ENCODE measurements around the gene EZH1.

The EZH1 gene

GRCh38 chr17:42767512-42767911 is 22.7 kb upstream of the EZH1 start:
- H3K4me3 ChIP-seq (ENCODE audit: low read depth, low read length) = no peak overlapping the region
- DNase-seq (ENCODE audit: low read depth) = no peak
- TF ChIP-seq, protein P1, sequence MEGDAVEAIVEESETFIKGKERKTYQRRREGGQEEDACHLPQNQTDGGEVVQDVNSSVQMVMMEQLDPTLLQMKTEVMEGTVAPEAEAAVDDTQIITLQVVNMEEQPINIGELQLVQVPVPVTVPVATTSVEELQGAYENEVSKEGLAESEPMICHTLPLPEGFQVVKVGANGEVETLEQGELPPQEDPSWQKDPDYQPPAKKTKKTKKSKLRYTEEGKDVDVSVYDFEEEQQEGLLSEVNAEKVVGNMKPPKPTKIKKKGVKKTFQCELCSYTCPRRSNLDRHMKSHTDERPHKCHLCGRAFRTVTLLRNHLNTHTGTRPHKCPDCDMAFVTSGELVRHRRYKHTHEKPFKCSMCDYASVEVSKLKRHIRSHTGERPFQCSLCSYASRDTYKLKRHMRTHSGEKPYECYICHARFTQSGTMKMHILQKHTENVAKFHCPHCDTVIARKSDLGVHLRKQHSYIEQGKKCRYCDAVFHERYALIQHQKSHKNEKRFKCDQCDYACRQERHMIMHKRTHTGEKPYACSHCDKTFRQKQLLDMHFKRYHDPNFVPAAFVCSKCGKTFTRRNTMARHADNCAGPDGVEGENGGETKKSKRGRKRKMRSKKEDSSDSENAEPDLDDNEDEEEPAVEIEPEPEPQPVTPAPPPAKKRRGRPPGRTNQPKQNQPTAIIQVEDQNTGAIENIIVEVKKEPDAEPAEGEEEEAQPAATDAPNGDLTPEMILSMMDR (IDR thresholded peaks at IDR 0.05; ENCODE audit: control insufficient read depth, extremely low read depth, insufficient read depth) = no peak

DNA sequence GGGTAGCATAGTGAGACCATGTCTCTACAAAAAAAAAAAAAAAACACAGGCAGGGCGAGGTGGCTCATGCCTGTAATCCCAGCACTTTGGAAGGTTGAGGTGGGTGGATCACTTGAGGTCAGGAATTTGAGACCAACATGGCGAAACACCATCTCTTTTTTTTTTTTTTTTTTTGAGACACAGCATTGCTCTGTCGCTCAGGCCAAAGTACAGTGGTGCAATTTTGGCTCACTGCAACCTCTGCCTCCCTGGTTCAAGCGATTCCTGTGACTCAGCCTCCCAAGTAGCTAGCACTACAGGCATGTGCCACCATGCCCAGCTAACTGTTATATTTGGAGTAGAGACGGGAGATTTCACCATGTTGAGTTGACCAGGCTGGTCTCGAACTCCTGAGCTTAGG is 21.3 kb upstream of the EZH1 start:
- no peak overlapping the region for H3K4me3 ChIP-seq (ENCODE audit: low read depth, low read length)
- TF ChIP-seq, protein P1 (IDR thresholded peaks at IDR 0.05; ENCODE audit: control insufficient read depth, extremely low read depth, insufficient read depth) = no peak
- DNase-seq (ENCODE audit: low read depth) = no peak

GRCh38 chr17:42761638-42762037 is 16.8 kb upstream of the EZH1 start:
- no peak overlapping the region for H3K4me3 ChIP-seq (ENCODE audit: low read depth, low read length)
- TF ChIP-seq, protein P1 (IDR thresholded peaks at IDR 0.05; ENCODE audit: control insufficient read depth, extremely low read depth, insufficient read depth) = no peak
- no peak for DNase-seq (ENCODE audit: low read depth)

GRCh38 chr17:42760652-42761581 is 16.1 kb upstream of the EZH1 start, which contains the start of gene RAMP2:
TSS of gene RAMP2 (plus strand) at chr17:42761227. CDS start at chr17:42761262, 35 bp downstream.
- DNase-seq (ENCODE audit: low read depth) = no peak
- no peak within 1 kb of the TSS for H3K4me3 ChIP-seq (ENCODE audit: low read depth, low read length)
- TF ChIP-seq, protein P1 (IDR thresholded peaks at IDR 0.05; ENCODE audit: control insufficient read depth, extremely low read depth, insufficient read depth) = no peak

- TF ChIP-seq, protein P1 (IDR thresholded peaks at IDR 0.05; ENCODE audit: control insufficient read depth, extremely low read depth, insufficient read depth) = no peak
- no peak overlapping the region for H3K4me3 ChIP-seq (ENCODE audit: low read depth, low read length)
- DNase-seq (ENCODE audit: low read depth) = no peak
These were observed 15.3 kb upstream of the EZH1 start for GRCh38 chr17:42759982-42760651.

DNA sequence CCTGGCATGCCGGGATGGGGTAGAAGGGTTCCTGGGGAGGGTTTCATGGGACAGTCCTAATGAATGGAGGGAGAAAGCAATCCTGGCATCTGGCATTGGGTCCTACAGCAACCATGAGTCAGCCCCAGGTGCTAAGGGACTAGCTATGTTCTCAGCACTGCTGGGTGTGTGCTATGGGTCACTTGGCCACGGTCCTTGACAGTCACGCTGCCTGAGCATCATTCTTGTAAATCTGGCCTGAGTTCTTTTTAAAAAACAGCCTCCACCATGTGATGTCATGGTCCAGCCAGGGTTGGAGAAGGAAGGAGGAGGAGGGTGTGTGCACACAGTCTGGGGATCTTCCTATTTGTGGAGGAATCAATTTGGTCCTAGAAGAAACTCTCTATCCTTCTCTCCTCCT is 9.9 kb upstream of the EZH1 start:
- no peak for DNase-seq (ENCODE audit: low read depth)
- TF ChIP-seq, protein P1 (IDR thresholded peaks at IDR 0.05; ENCODE audit: control insufficient read depth, extremely low read depth, insufficient read depth) = no peak
- H3K4me3 ChIP-seq (ENCODE audit: low read depth, low read length) = no peak overlapping the region

Data from LNCaP clone FGC (cell line).